Stimulated activated CD8-positive, alpha-beta memory T cell treated with anti-CD3 and anti-CD28 coated beads, Interleukin-2, amount 100 ng/mL, for 48 hours (primary cell): Measurements from ENCODE around the gene ABTB2.
"Not testable (repeated sequence)": the region's sequence is repeated elsewhere in the genome, so short reads cannot be mapped to it uniquely, and the experiment has no call there.

ENCODE experiments used
- DNase-seq, 2 donors: peaks; one replicate each; pipeline ENCODE4 v3.0.0-alpha.2; 2020; ENCODE audit warnings: low read depth in 2 of 2

The ABTB2 gene

DNA sequence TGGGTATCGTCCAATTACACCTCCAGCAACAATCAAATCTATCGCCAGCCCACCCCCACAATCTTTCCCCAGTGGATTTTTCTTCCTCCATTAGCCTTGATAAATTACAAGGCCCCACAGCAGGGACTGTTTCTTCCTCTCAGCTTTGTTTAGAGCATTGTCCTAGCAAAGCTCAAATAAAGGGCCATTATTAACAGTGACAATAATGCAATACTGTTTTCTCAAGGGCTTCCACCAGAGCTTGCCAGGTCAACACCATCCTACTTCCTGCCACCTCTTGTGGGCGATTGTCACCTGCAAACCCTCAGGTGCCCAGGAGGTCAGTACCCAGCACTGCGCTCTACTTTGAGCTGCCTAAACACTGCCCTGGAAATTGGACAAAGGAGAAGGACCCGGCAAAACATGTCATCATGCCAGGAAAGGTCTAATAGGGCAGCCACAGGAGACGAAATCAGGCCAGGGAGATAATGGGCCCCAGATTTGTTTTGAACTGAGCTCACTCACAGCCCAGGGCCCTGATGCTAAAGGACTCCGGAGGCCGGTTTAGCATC lies 95.2 kb downstream of the ABTB2 start:
- DNase-seq = no peak

DNA sequence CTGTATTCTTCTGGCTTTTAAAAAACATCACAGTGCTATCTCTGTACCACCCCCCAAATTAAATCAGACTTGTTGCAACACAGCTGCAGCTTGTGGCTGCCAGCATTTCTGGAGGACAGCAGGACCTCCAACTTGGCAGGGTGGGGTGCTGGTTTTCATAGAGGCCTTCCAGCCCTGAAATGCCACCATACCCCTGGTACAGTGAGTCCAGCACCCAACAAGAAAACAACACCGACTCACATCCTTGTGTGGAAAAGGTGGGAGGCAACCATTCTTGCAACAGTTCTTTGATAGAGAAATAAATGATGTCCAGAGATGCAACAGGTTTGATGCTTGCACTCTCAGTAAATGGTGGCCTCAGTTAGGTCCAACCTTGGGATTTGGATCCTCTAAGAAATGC lies 96.0 kb downstream of the ABTB2 start:
- no peak for DNase-seq

GRCh38 chr11:34261095-34261494 lies 96.7 kb downstream of the ABTB2 start:
- no peak for DNase-seq

DNA sequence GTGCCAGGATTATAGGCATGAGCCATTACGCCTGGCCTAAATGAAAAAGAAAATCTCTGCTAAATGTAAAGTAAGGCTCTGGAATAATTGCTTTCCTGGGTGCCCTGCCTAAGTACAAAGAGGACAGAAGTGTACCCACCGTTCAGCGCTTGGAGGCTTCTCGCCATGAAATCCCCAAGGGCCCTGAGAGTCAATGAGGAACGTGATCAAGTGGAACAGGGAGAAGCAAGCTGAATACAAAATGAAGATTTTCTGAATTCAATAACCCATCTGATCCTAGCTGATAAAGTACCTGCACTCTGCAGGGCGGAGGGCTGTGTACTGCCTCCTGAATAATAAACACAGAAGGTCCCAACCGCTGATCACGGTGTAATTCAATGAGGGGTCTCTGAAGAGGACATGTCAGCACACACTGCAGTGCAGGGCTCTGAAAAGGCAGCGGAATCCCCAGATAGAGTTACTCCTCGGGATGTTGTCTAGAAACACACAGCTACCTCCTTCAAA lies 97.7 kb downstream of the ABTB2 start:
- DNase-seq = no peak

DNA sequence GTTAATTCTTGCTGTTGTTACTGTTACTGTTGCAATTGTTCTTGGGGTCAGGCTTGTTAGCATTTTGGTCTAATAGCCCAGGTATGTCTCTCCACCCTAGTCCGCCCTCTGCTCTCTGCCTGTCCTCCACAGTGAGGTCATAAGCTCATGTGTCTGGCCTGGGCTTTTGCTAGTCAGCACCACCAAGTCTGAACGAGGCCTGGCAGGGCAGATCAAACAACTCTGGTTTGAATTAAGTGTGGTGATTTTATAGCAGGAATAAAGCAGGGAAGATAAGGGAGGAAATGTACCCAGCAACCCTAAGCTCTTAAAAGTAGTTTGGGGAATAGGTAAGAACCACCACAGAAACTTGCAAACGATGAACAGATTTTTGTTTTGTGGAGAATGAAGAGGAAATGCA lies 98.7 kb downstream of the ABTB2 start:
- no peak for DNase-seq

GRCh38 chr11:34256626-34257025 lies 101.2 kb downstream of the ABTB2 start:
- no peak for DNase-seq

DNA sequence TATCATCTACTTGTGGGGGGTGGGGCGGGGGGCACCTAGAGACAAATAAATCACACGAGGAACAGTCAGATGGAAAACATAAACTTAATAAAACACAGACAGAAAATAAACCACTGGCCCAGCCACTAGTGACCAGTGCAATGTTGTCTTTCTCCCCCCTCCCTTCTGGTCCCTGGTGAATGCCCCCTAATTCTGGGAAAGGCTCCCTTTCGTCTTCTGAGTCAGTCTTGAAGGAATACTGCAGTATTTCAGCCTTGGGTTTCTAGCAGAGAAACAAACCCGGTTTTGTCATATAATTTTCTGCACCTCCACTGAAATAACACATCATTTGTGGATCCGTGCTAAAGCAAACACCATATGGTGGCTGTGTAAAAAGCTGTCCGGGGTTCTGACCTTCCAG lies 101.7 kb downstream of the ABTB2 start:
- no peak for DNase-seq

- no peak for DNase-seq
Observed at GRCh38 chr11:34255101-34255500, 102.7 kb downstream of the ABTB2 start.

- no peak for DNase-seq
Observed at GRCh38 chr11:34254011-34254410, 103.8 kb downstream of the ABTB2 start.

DNA sequence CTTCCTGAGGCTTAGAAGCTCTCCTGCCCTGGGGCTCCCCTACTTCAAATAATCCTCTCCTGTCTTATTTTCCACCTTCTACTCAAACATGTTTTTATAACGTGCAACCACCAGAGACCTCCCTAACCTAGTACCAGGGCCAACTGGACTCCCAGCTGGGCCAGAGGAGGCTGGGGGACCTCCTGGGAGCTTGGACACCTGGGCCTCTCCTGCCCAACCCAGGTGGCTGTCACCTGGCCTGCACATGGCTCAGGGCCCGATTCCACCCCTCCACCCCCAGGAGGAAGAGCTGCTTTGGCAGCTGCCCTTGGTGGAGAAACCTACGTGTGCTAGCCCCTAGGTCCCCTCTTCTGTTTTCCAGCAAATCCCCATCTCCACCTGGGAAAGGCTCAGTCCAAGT lies 105.2 kb downstream of the ABTB2 start:
- no peak for DNase-seq

DNA sequence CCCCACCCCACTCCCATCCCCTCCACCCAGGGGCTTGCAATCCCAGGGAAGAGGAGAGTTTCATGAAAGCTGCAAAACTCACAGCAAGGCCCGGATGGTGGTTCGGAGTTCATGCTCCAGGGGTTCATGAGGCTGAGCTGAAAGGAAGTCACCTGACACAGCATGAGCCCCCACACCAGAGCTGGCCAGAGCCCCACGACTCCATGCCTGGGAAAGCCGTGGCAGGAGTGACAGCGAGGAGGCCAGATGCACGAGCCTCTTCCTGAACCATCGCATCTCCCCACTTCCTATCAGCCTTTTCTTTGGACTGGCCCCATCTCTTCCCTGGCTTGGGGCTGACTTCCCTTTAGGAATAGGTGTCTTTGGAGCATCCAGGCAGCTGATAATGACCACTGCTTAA lies 105.8 kb downstream of the ABTB2 start:
- DNase-seq = no peak

- DNase-seq = no peak
Observed at GRCh38 chr11:34251589-34251980, 106.2 kb downstream of the ABTB2 start.

DNA sequence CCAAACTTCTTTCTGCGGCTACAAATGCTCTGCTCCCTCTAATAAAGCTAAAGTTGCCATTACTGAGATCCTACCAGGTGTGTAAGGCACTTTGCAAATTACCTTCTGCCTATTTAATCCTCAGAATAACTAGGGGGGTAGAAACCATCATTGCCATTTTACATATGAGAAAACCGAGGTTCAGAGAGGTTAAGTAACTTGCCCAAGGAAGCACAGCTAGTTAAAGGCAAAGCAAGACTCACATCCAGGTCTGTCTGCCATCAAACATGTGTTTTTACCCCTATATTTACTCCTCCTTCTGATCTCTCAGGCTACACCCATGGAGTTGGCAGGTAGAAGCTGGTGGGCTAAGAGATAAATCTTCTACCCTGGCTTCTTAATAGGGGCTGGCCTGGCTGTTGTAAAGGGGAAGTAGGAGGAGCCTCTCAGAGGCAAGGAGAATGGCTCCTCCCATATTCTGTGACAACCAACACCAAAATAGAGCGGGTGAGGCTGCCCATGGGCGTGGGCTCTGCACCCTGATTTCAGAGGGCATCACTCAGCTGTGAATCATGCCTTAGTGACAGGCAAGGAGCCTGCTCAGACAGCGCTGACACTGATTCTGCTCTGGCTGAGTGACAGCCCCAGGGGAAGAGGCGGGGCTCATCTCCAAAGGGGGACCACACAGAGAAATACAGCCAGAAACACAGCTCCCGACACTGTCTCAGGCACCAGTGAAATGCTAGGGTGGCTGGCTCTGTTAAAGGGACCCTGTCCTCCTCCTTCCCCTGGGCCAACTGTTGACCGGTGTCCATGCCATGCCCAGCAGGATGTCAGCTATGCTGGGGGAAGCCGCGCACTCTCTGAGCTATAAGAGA lies 106.8 kb downstream of the ABTB2 start:
- DNase-seq = peak; percentile 46 to 64

- DNase-seq = no peak
Observed at GRCh38 chr11:34250211-34250610, 107.6 kb downstream of the ABTB2 start.

DNA sequence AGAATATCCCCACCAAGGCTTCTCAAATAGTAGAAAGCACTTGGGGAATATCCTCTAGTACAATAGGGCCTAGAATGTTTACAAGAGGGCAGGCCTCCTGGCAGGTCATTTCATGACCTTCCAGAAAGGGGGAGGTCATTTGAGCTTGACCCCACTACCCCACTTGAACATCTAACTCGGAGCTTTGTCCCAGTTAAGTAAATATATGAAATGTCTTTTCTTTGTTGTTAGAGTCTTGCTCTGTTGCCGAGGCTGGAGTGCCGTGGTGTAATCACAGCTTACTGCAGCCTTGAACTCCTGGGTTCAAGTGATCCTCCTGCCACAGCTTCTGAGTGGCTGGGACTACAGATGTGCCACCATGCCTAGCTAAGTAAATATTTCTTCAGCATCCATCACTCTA lies 108.4 kb downstream of the ABTB2 start:
- DNase-seq = no peak

DNA sequence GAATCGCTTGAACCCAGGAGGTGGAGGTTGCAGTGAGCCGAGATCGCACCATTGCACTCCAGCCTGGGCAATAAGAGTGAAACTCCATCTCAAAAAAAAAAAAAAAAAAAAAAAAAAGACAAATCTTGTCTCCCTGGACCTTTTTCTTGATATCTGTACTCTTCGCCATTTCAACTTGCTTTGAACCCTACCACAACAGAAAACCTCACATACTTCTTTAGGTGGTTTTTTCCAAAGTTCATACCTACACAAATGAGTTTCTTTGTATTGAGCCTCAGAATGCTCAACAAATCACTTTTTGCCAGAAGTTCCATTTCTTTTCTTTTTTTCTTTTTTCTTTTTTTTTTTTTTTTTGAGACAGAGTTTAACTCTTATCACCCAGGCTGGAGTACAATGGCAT lies 111.3 kb downstream of the ABTB2 start:
- not testable (repeated sequence) for DNase-seq

DNA sequence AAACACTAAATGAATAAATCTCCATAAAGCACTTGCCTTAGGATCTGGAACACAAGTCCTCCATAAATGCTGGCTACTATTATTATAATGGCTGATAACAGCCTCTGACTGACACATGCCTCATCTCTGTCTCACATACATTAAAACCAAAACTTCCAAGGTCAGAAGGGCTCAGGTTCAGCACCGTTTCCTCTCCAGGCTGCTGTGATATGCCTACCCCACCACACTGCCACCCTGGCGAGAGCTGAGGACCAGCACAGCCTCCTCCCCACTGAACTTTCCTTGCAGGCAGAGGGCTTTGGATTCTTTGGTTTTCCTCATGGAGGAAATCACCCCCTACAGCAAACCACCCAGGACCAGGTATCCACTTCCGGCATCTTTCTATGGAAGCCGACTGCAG lies 112.8 kb downstream of the ABTB2 start:
- no peak for DNase-seq

GRCh38 chr11:34243600-34244464 lies 114.0 kb downstream of the ABTB2 start:
- peak in 1 of 2 donors; percentile 38 for DNase-seq

- no peak for DNase-seq
Observed at GRCh38 chr11:34242037-34242625, 115.7 kb downstream of the ABTB2 start.

DNA sequence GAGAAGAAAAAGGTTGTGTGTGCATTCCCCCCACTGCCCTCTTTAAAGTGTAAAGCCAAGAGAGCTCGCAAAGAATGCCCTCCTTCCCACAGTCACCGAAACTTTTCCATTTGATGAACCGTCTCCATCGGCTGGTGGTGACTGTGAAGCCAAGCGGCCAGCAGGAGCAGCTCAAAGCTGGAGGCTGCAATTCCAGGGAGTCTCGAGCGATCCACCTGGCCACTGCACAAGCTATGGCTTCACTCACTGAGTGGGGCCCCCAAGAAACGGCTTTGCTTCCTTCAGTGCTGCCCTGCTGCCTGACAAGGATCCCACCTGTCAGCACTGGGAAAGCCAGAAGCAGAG lies 117.7 kb downstream of the ABTB2 start:
- no peak for DNase-seq

GRCh38 chr11:34239465-34240149 lies 118.2 kb downstream of the ABTB2 start:
- DNase-seq = no peak

DNA sequence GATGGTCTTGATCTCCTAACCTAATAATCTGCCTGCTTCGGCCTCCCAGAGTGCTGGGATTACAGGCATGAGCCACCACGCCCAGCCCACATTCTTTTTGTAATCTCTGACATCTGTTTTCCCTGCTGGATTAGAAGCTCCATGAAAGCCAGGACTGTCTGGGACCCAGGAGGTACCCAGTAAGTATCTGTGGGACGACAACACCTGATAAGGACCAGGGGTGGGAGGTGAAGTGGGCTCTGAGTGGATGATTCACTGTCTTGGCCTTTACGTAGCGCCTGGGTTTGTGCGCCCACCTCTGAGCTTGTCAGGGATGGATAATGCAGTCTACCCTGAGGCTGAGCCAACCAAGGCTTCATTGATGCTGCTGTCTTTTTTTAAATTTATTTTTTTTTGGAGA lies 118.8 kb downstream of the ABTB2 start:
- DNase-seq = no peak
